Liver (tissue), 9 donors: ENCODE measurements around the gene INTS6L. TPM values are rescaled to one million over a fixed set of nuclear protein-coding genes. Genes with fewer than 3 reads are reported as not detected.

Experiments used
- DNase-seq: peaks from one replicate; pipeline ENCODE4 v3.0.0-alpha.2; 2017; ENCODE audit warnings: low spot score
- H3K27ac ChIP-seq, 2 donors: one replicate each; pipeline ENCODE4 v1.7.0; 2013; ENCODE audit warnings: inconsistent platforms in 2 of 2, low read length in 2 of 2, control low read depth in 1 of 2, low read depth in 1 of 2, mild to moderate bottlenecking in 1 of 2
- H3K27me3 ChIP-seq, 4 donors: one replicate each; pipeline versions ENCODE4 v1.6.1 to v1.7.0; 2013; ENCODE audit warnings: low read length in 3 of 4, inconsistent platforms in 1 of 4, mild to moderate bottlenecking in 1 of 4, moderate library complexity in 1 of 4; ENCODE audit not compliant: control insufficient read depth in 4 of 4, insufficient read depth in 4 of 4
- H3K36me3 ChIP-seq, 4 donors: one replicate each; pipeline versions ENCODE4 v1.6.1 to v1.7.0; 2013; ENCODE audit warnings: low read length in 3 of 4, mild to moderate bottlenecking in 3 of 4, low read depth in 1 of 4, moderate library complexity in 1 of 4; ENCODE audit not compliant: control insufficient read depth in 4 of 4, insufficient read depth in 3 of 4
- H3K4me1 ChIP-seq, 4 donors: one replicate each; pipeline versions ENCODE4 v1.6.1 to v1.7.0; 2013; ENCODE audit warnings: low read length in 3 of 4, mild to moderate bottlenecking in 3 of 4, moderate library complexity in 1 of 4; ENCODE audit not compliant: control insufficient read depth in 4 of 4, insufficient read depth in 4 of 4
- H3K4me3 ChIP-seq, 3 donors: one replicate each; pipeline versions ENCODE4 v1.6.1 to v1.7.0; 2013; ENCODE audit warnings: low read length in 3 of 3, control low read depth in 1 of 3, low read depth in 1 of 3, mild to moderate bottlenecking in 1 of 3
- H3K9ac ChIP-seq, 2 donors: one replicate each; pipeline ENCODE4 v1.7.0; 2013; ENCODE audit warnings: low read length in 2 of 2, mild to moderate bottlenecking in 2 of 2, moderate library complexity in 2 of 2, control low read depth in 1 of 2, low read depth in 1 of 2
- H3K9me3 ChIP-seq, 4 donors: one replicate each; pipeline versions ENCODE4 v1.6.1 to v1.7.0; 2013; ENCODE audit warnings: low read length in 3 of 4; ENCODE audit not compliant: control insufficient read depth in 4 of 4
- ATF3 ChIP-seq: IDR thresholded peaks from 2 replicates; pipeline ENCODE4 v1.6.1; 2016; ENCODE audit warnings: antibody characterized with exemption
- EGR1 ChIP-seq, 2 donors: IDR thresholded peaks; 2 replicates each; pipeline ENCODE4 v1.6.1; 2016 to 2018; ENCODE audit warnings: antibody characterized with exemption in 2 of 2, low read depth in 2 of 2
- FOXA1 ChIP-seq: IDR thresholded peaks from 2 replicates; pipeline ENCODE4 v1.6.1; 2016; ENCODE audit warnings: antibody characterized with exemption
- FOXA2 ChIP-seq: IDR thresholded peaks from 2 replicates; pipeline ENCODE4 v1.6.1; 2016; ENCODE audit warnings: antibody characterized with exemption
- GABPA ChIP-seq, 2 donors: IDR thresholded peaks in 1 of 2; conservative IDR thresholded peaks in 1 of 2; 2 replicates each; pipeline ENCODE4 v1.6.1; 2016; ENCODE audit warnings: antibody characterized with exemption in 2 of 2, mild to moderate bottlenecking in 1 of 2, moderate library complexity in 1 of 2
- HNF4A ChIP-seq, 2 donors: conservative IDR thresholded peaks; 2 replicates each; pipeline ENCODE4 v1.6.1; 2016; ENCODE audit warnings: antibody characterized with exemption in 2 of 2, mild to moderate bottlenecking in 2 of 2
- HNF4G ChIP-seq: IDR thresholded peaks from 2 replicates; pipeline ENCODE4 v1.6.1; 2016; ENCODE audit warnings: antibody characterized with exemption
- JUND ChIP-seq, 2 donors: IDR thresholded peaks; 2 replicates each; pipeline ENCODE4 v1.6.1; 2016; ENCODE audit warnings: antibody characterized with exemption in 2 of 2
- MAX ChIP-seq: IDR thresholded peaks from 2 replicates; pipeline ENCODE4 v1.6.1; 2016; ENCODE audit warnings: antibody characterized with exemption
- NR2F2 ChIP-seq: IDR thresholded peaks from 2 replicates; pipeline ENCODE4 v1.6.1; 2016; ENCODE audit warnings: antibody characterized with exemption
- RAD21 ChIP-seq, 2 donors: IDR thresholded peaks; 2 replicates each; pipeline ENCODE4 v1.6.1; 2016; ENCODE audit warnings: antibody characterized with exemption in 2 of 2, mild to moderate bottlenecking in 2 of 2
- RXRA ChIP-seq, 2 donors: IDR thresholded peaks; 2 replicates each; pipeline ENCODE4 v1.6.1; 2017 to 2018; ENCODE audit warnings: antibody characterized with exemption in 2 of 2, mild to moderate bottlenecking in 1 of 2
- SP1 ChIP-seq: IDR thresholded peaks from 2 replicates; pipeline ENCODE4 v1.6.1; 2018; ENCODE audit warnings: antibody characterized with exemption, mild to moderate bottlenecking
- TAF1 ChIP-seq: conservative IDR thresholded peaks from 2 replicates; pipeline ENCODE4 v1.6.1; 2016; ENCODE audit warnings: antibody characterized with exemption, mild to moderate bottlenecking
- YY1 ChIP-seq: IDR thresholded peaks from 2 replicates; pipeline ENCODE4 v1.6.1; 2016; ENCODE audit warnings: antibody characterized with exemption, mild to moderate bottlenecking
- ZBTB33 ChIP-seq: IDR thresholded peaks from 2 replicates; pipeline ENCODE4 v1.6.1; 2016; ENCODE audit warnings: antibody characterized with exemption
- WGBS: extraction: QIAGEN DNeasy Blood & Tissue Kit; methylation state at CpG from one replicate; pipeline ENCODE4 v1.1.7; 2013; 5-methylcytosine and 5-hydroxymethylcytosine counted together
- polyA plus RNA-seq, 2 donors: library from polyadenylated mRNA; stranded (reverse) in 1 of 2; unstranded in 1 of 2; fragments of 200-250 nt in 1 of 2; fragments of >200 nt in 1 of 2; fragmentation: Nextera tagmentation in 1 of 2; extraction: Ambion mirVana in 1 of 2; gene quantifications; one replicate each; pipeline versions ENCODE4 v1.2.1 to v1.2.3, GENCODE V29; 2013 to 2015
- total RNA-seq, 2 donors: library from RNA; depleted of rRNA; stranded (reverse); fragments of >200 nt; gene quantifications; one replicate each; pipeline ENCODE4 v1.2.3, GENCODE V29; 2014
- TF ChIP-seq, protein P1 (sequence below): fragments of 150-350 bp; IDR thresholded peaks from 2 replicates; pipeline ENCODE4 v1.5.1; 2017; ENCODE audit warnings: improper control_type of control experiment, low read depth, low read length; ENCODE audit not compliant: missing input control
- TF ChIP-seq, protein P2 (sequence below): IDR thresholded peaks from 2 replicates; pipeline ENCODE4 v1.6.1; 2016; ENCODE audit warnings: antibody characterized with exemption, mild to moderate bottlenecking
- donor health status: healthy.
- donor health status: healthy.
- donor health status: healthy.
- donor health status: healthy.
- donor health status: healthy.

Gene INTS6L
- total and polyA plus RNA-seq, 4 donors, result 0.49 to 8.2 (median 1.2) TPM

GRCh38 chrX:135531813-135532212, 11.4 kb downstream of the INTS6L start:
- Histone ChIP-seq H3K9ac (no peak overlapping the region), H3K27me3 (peaks cover 0 to 2% (median 0%) of the 10 kb centered on the region in 4 donors), H3K4me3 (no peak overlapping the region), H3K4me1 (no peaks in the 10 kb centered on the region), H3K27ac (no peak overlapping the region), H3K9me3 (no peaks in the 10 kb centered on the region), H3K36me3 (no peaks in the 10 kb centered on the region)
- DNase-seq, result no peak
- no peak for TF ChIP-seq ZBTB33
- TF ChIP-seq RAD21 (IDR thresholded peaks at IDR 0.05), result no peak
- TF ChIP-seq HNF4A (conservative IDR thresholded peaks at IDR 0.05), result no peak
- TF ChIP-seq YY1, result no peak
- TF ChIP-seq FOXA2, result no peak
- TF ChIP-seq GABPA (IDR thresholded peaks at IDR 0.05 in 1 of 2, conservative IDR thresholded peaks at IDR 0.05 in 1 of 2), result no peak
- TF ChIP-seq ATF3, result no peak
- TF ChIP-seq, protein P1, sequence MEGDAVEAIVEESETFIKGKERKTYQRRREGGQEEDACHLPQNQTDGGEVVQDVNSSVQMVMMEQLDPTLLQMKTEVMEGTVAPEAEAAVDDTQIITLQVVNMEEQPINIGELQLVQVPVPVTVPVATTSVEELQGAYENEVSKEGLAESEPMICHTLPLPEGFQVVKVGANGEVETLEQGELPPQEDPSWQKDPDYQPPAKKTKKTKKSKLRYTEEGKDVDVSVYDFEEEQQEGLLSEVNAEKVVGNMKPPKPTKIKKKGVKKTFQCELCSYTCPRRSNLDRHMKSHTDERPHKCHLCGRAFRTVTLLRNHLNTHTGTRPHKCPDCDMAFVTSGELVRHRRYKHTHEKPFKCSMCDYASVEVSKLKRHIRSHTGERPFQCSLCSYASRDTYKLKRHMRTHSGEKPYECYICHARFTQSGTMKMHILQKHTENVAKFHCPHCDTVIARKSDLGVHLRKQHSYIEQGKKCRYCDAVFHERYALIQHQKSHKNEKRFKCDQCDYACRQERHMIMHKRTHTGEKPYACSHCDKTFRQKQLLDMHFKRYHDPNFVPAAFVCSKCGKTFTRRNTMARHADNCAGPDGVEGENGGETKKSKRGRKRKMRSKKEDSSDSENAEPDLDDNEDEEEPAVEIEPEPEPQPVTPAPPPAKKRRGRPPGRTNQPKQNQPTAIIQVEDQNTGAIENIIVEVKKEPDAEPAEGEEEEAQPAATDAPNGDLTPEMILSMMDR, result no peak
- no peak for TF ChIP-seq RXRA (IDR thresholded peaks at IDR 0.05)
- no peak for TF ChIP-seq JUND (IDR thresholded peaks at IDR 0.05)
- TF ChIP-seq, protein P2, sequence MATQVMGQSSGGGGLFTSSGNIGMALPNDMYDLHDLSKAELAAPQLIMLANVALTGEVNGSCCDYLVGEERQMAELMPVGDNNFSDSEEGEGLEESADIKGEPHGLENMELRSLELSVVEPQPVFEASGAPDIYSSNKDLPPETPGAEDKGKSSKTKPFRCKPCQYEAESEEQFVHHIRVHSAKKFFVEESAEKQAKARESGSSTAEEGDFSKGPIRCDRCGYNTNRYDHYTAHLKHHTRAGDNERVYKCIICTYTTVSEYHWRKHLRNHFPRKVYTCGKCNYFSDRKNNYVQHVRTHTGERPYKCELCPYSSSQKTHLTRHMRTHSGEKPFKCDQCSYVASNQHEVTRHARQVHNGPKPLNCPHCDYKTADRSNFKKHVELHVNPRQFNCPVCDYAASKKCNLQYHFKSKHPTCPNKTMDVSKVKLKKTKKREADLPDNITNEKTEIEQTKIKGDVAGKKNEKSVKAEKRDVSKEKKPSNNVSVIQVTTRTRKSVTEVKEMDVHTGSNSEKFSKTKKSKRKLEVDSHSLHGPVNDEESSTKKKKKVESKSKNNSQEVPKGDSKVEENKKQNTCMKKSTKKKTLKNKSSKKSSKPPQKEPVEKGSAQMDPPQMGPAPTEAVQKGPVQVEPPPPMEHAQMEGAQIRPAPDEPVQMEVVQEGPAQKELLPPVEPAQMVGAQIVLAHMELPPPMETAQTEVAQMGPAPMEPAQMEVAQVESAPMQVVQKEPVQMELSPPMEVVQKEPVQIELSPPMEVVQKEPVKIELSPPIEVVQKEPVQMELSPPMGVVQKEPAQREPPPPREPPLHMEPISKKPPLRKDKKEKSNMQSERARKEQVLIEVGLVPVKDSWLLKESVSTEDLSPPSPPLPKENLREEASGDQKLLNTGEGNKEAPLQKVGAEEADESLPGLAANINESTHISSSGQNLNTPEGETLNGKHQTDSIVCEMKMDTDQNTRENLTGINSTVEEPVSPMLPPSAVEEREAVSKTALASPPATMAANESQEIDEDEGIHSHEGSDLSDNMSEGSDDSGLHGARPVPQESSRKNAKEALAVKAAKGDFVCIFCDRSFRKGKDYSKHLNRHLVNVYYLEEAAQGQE, result no peak
- no peak for TF ChIP-seq FOXA1
- TF ChIP-seq SP1, result no peak
- TF ChIP-seq TAF1, result no peak
- TF ChIP-seq MAX, result no peak
- no peak for TF ChIP-seq HNF4G
- no peak for TF ChIP-seq EGR1 (IDR thresholded peaks at IDR 0.05; ENCODE audit: low read depth in 2 of 2)
- no peak for TF ChIP-seq NR2F2
- WGBS, result 42% methylated on average over 1 of the region's 1 CpG
